ENCODE measurements around the gene CEP44. TPM values are rescaled to one million over a fixed set of nuclear protein-coding genes. Genes with fewer than 3 reads are reported as not detected.

Gene CEP44
- total RNA-seq, 1 donor from 2014 or later = 11.5 TPM

DNA sequence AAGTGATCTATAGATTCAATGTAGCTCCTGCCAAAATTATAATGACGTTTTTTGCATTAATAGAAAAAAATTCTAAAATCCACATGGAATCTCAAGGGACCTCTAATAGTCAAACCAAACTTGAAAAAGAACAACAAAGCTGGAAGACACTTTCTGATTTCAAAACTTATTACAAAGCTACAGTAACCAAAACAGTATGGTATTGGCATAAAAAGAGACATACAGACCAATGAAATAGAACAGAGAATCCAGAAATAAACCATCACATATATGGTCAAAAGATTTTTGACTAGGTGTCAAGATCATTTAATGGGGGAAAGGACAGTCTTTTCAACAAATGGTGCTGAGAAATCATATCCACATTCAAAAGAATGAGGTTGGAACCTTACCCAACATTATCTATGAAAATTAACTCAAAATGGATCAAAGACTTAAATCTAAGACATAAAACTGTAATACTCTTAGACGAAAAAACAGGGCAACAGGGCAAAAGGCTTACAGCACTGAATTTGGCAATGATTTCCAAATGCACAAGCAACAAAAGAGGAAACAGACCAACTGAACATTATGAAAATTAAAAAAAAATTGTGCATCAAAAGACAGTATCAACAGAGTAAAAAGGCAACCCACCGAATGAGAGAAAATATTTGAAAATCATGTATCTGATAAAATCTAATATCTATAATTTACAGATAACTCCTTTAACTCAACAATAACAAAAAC is 4.1 kb upstream of the CEP44 start:
- H3K4me2 ChIP-seq (ENCODE audit: low read length) = no peak overlapping the region
- Mint-ChIP-seq H3K36me3 (ENCODE audit: low read depth, unreplicated experiment) (peaks cover 4% of the 10 kb centered on the region), H3K4me3 (ENCODE audit: unreplicated experiment) (no peak overlapping the region), H3K27ac (ENCODE audit: unreplicated experiment) (no peak overlapping the region), H3K4me1 (ENCODE audit: low read depth, unreplicated experiment) (peaks cover under 1% of the 10 kb centered on the region), H3K27me3 (ENCODE audit: low read depth, unreplicated experiment) (no peaks in the 10 kb centered on the region), H3K9me3 (ENCODE audit: unreplicated experiment) (no peaks in the 10 kb centered on the region)
- H3K4me3 ChIP-seq (ENCODE audit: insufficient read depth, low read depth, low read length) = no peak overlapping the region
- no peak overlapping the region for H3K9ac ChIP-seq (ENCODE audit: low read length)
- H3K27me3 ChIP-seq (ENCODE audit: insufficient read depth, low read length) = no peaks in the 10 kb centered on the region
- H3K36me3 ChIP-seq (ENCODE audit: insufficient read depth, low read length) = no peaks in the 10 kb centered on the region
- H3K27ac ChIP-seq (ENCODE audit: low read depth, low read length) = no peak overlapping the region
- TF ChIP-seq EZH2 (IDR thresholded peaks at IDR 0.05; ENCODE audit: insufficient read depth, low read length) (no peak), CTCF (IDR thresholded peaks at IDR 0.05; ENCODE audit: insufficient read depth, low read depth, low read length) (no peak)
- H3K4me1 ChIP-seq (ENCODE audit: insufficient read depth, low read length) = no peaks in the 10 kb centered on the region
- FAIRE-seq (no peak), DNase-seq (ENCODE audit: low read depth) (no peak)
- peaks cover 78% of the 10 kb centered on the region for H3K79me2 ChIP-seq (ENCODE audit: insufficient read depth, low read length)
- H2AFZ ChIP-seq (ENCODE audit: low read depth, low read length) = no peak overlapping the region
- no peaks in the 10 kb centered on the region for H4K20me1 ChIP-seq (ENCODE audit: insufficient read depth, low read length)
- H3K9me3 ChIP-seq (ENCODE audit: insufficient read depth, low read depth, low read length) = no peaks in the 10 kb centered on the region

GRCh38 chr4:174281182-174281737 is 2.5 kb upstream of the CEP44 start:
- Mint-ChIP-seq H3K4me1 (ENCODE audit: low read depth, unreplicated experiment) (peaks cover 9% of the 10 kb centered on the region), H3K27ac (ENCODE audit: unreplicated experiment) (no peak overlapping the region), H3K36me3 (ENCODE audit: low read depth, unreplicated experiment) (peaks cover 4% of the 10 kb centered on the region), H3K9me3 (ENCODE audit: unreplicated experiment) (no peaks in the 10 kb centered on the region), H3K4me3 (ENCODE audit: unreplicated experiment) (no peak overlapping the region), H3K27me3 (ENCODE audit: low read depth, unreplicated experiment) (no peaks in the 10 kb centered on the region)
- H3K4me2 ChIP-seq (ENCODE audit: low read length) = no peak overlapping the region
- H2AFZ ChIP-seq (ENCODE audit: low read depth, low read length) = no peak overlapping the region
- H3K27ac ChIP-seq (ENCODE audit: low read depth, low read length) = no peak overlapping the region
- no peaks in the 10 kb centered on the region for H3K27me3 ChIP-seq (ENCODE audit: insufficient read depth, low read length)
- H3K4me1 ChIP-seq (ENCODE audit: insufficient read depth, low read length) = no peaks in the 10 kb centered on the region
- no peak for DNase-seq (ENCODE audit: low read depth)
- no peaks in the 10 kb centered on the region for H3K36me3 ChIP-seq (ENCODE audit: insufficient read depth, low read length)
- no peak overlapping the region for H3K4me3 ChIP-seq (ENCODE audit: insufficient read depth, low read depth, low read length)
- TF ChIP-seq CTCF (IDR thresholded peaks at IDR 0.05; ENCODE audit: insufficient read depth, low read depth, low read length) (no peak), EZH2 (IDR thresholded peaks at IDR 0.05; ENCODE audit: insufficient read depth, low read length) (no peak)
- FAIRE-seq = no peak
- no peaks in the 10 kb centered on the region for H4K20me1 ChIP-seq (ENCODE audit: insufficient read depth, low read length)
- no peak overlapping the region for H3K9ac ChIP-seq (ENCODE audit: low read length)
- H3K79me2 ChIP-seq (ENCODE audit: insufficient read depth, low read length) = peaks cover 83% of the 10 kb centered on the region
- no peaks in the 10 kb centered on the region for H3K9me3 ChIP-seq (ENCODE audit: insufficient read depth, low read depth, low read length)

DNA sequence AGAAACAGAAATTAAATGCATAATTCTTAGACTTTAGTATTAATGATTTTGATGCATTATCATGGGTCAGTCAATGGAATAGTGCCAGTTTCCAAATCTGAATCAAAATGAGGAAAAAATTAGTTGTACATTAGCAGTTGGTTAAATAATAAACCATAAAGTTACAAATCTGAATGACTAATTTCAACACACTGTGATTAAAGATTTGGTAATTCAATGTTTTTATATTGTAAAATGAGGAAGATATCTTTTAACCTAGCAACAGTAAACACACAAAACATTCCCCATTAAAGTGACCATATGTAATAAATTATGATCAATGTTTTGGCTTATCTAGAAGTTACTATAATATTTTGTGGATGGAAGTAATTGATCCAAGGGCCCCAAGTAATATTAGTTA is 1.8 kb upstream of the CEP44 start:
- Histone ChIP-seq H2AFZ (ENCODE audit: low read depth, low read length) (no peak overlapping the region), H3K4me2 (ENCODE audit: low read length) (peak overlapping the region; percentile 86), H3K9ac (ENCODE audit: low read length) (peak overlapping the region; percentile 97), H3K4me1 (ENCODE audit: insufficient read depth, low read length) (no peaks in the 10 kb centered on the region), H4K20me1 (ENCODE audit: insufficient read depth, low read length) (no peaks in the 10 kb centered on the region), H3K27ac (ENCODE audit: low read depth, low read length) (no peak overlapping the region), H3K79me2 (ENCODE audit: insufficient read depth, low read length) (peaks cover 81% of the 10 kb centered on the region), H3K4me3 (ENCODE audit: insufficient read depth, low read depth, low read length) (no peak overlapping the region), H3K27me3 (ENCODE audit: insufficient read depth, low read length) (no peaks in the 10 kb centered on the region), H3K36me3 (ENCODE audit: insufficient read depth, low read length) (no peaks in the 10 kb centered on the region), H3K9me3 (ENCODE audit: insufficient read depth, low read depth, low read length) (no peaks in the 10 kb centered on the region)
- Mint-ChIP-seq H3K4me3 (ENCODE audit: unreplicated experiment) (peak overlapping the region; percentile 97), H3K36me3 (ENCODE audit: low read depth, unreplicated experiment) (peaks cover 4% of the 10 kb centered on the region), H3K9me3 (ENCODE audit: unreplicated experiment) (no peaks in the 10 kb centered on the region), H3K4me1 (ENCODE audit: low read depth, unreplicated experiment) (peaks cover 9% of the 10 kb centered on the region), H3K27me3 (ENCODE audit: low read depth, unreplicated experiment) (no peaks in the 10 kb centered on the region), H3K27ac (ENCODE audit: unreplicated experiment) (no peak overlapping the region)
- TF ChIP-seq CTCF (IDR thresholded peaks at IDR 0.05; ENCODE audit: insufficient read depth, low read depth, low read length) (no peak), EZH2 (IDR thresholded peaks at IDR 0.05; ENCODE audit: insufficient read depth, low read length) (no peak)
- FAIRE-seq (no peak), DNase-seq (ENCODE audit: low read depth) (no peak)
